K562 (cell line): ENCODE data around the gene APOA1. TPM values are rescaled to one million over a fixed set of nuclear protein-coding genes. Genes with fewer than 3 reads are reported as not detected.

Experiments used
- CCNT2 ChIP-seq: IDR thresholded peaks from 2 replicates; pipeline ENCODE4 v1.6.1; 2011; ENCODE audit warnings: borderline replicate concordance, low read depth, mild to moderate bottlenecking, moderate library complexity, mixed read lengths, low read length; ENCODE audit not compliant: insufficient read length; ENCODE audit errors: extremely low read depth
- E2F1 ChIP-seq: sonication (generic); formaldehyde crosslinking; IDR thresholded peaks from 2 replicates; pipeline ENCODE4 v1.8.1; 2023; ENCODE audit warnings: mild to moderate bottlenecking, missing genetic modification reagents, moderate library complexity
- ELF4 ChIP-seq: fragments of 450-650 bp; formaldehyde crosslinking; IDR thresholded peaks from 2 replicates; pipeline ENCODE4 v1.4.0; 2022; ENCODE audit warnings: missing genetic modification characterization
- ID3 ChIP-seq, 2 experiments: fragments of 250-450 bp in 1 of 2; fragments of 450-650 bp in 1 of 2; sonication (Bioruptor Pico) in 1 of 2; IDR thresholded peaks; 2 replicates each; pipeline versions ENCODE4 v1.6.1 to v1.8.0; 2016 to 2021; ENCODE audit warnings: mild to moderate bottlenecking in 2 of 2, moderate library complexity in 2 of 2, missing compliant biosample characterization in 1 of 2, missing genetic modification characterization in 1 of 2
- MEIS2 ChIP-seq: fragments of 450-650 bp; IDR thresholded peaks from 2 replicates; pipeline ENCODE4 v1.6.1; 2014; ENCODE audit warnings: mild to moderate bottlenecking; ENCODE audit not compliant: partially characterized antibody
- PBX2 ChIP-seq, 2 experiments: IDR thresholded peaks in 1 of 2; conservative IDR thresholded peaks in 1 of 2; 2 replicates each; pipeline ENCODE4 v1.6.1; 2016; ENCODE audit warnings: low read depth in 2 of 2, mild to moderate bottlenecking in 1 of 2, missing compliant biosample characterization in 1 of 2, missing genetic modification characterization in 1 of 2, moderate library complexity in 1 of 2
- PRMT5 ChIP-seq: sonication (generic); formaldehyde crosslinking; IDR thresholded peaks from 2 replicates; pipeline ENCODE4 v1.5.0; 2020; ENCODE audit warnings: missing genetic modification reagents
- TEAD1 ChIP-seq, 2 experiments: fragments of 450-650 bp in 1 of 2; sonication (generic) in 1 of 2; formaldehyde crosslinking; IDR thresholded peaks; 2 replicates each; pipeline versions ENCODE4 v1.4.0 to v1.8.0; 2020 to 2022; ENCODE audit warnings: mild to moderate bottlenecking in 2 of 2, missing genetic modification reagents in 1 of 2
- U2AF2 ChIP-seq: fragments of 200-400 bp; formaldehyde crosslinking; optimal IDR thresholded peaks from 2 replicates; pipeline ENCODE3; 2017; ENCODE audit warnings: low read depth, mild to moderate bottlenecking, low read length
- ZNF184 ChIP-seq: sonication (generic); formaldehyde crosslinking; IDR thresholded peaks from 2 replicates; pipeline ENCODE4 v1.5.0; 2020; ENCODE audit warnings: missing genetic modification reagents
- polyA plus RNA-seq, 8 experiments: library from polyadenylated mRNA; depleted of rRNA in 4 of 8; stranded (reverse) in 5 of 8; unstranded in 3 of 8; fragments of >200 nt; fragmentation: Nextera tagmentation in 2 of 8; fragmentation: Illumina TruSeq in 1 of 8; extraction: Ambion mirVana in 2 of 8; extraction: Trizol in 1 of 8; gene quantifications; 2 replicates each; pipeline versions ENCODE4 v1.2.1 to v1.2.3, GENCODE V29; 2011 to 2014; ENCODE audit warnings: inconsistent platforms in 1 of 8, missing spikeins in 1 of 8
- total RNA-seq, 7 experiments: library from RNA; depleted of rRNA in 6 of 7; stranded (reverse); fragments of >200 nt in 6 of 7; fragmentation: Illumina TruSeq in 2 of 7; extraction: Trizol in 2 of 7; gene quantifications; 2 replicates each; pipeline versions ENCODE4 v1.2.1 to v1.2.3, GENCODE V29; 2011 to 2021; ENCODE audit warnings: low replicate concordance in 1 of 7
- TF ChIP-seq, protein P1 (sequence below): fragments of 250-450 bp; sonication (Bioruptor Pico); IDR thresholded peaks from 2 replicates; pipeline ENCODE4 v1.9.0; 2021; ENCODE audit warnings: mild to moderate bottlenecking, inconsistent platforms
- TF ChIP-seq, protein P2 (sequence below): fragments of 250-450 bp; sonication (Bioruptor Pico); IDR thresholded peaks from 2 replicates; pipeline ENCODE4 v1.5.0; 2021; ENCODE audit warnings: mild to moderate bottlenecking, moderate library complexity

APOA1 gene
- total and polyA plus RNA-seq, 9 of the 15 experiments (the other 6 are each of a cell fraction or from before 2014, with no cell fraction given) = 1.8 TPM; not detected in 8

GRCh38 chr11:116852261-116853031, 15.0 kb upstream of the APOA1 start (continued):
- TF ChIP-seq TEAD1 (CRISPR knock-in tag; IDR thresholded peaks at IDR 0.05) (no peak), PBX2 (CRISPR knock-in tag; IDR thresholded peaks at IDR 0.05; ENCODE audit: low read depth) (no peak), PBX2 (tag; conservative IDR thresholded peaks at IDR 0.05; ENCODE audit: low read depth) (peak; percentile 67), ID3 (CRISPR knock-in tag; IDR thresholded peaks at IDR 0.05) (no peak), ID3 (tag; IDR thresholded peaks at IDR 0.05) (no peak), CCNT2 (no peak), PRMT5 (CRISPR knock-in tag) (no peak), MEIS2 (peak; percentile 57), U2AF2 (no peak), ELF4 (CRISPR knock-in tag) (no peak), E2F1 (CRISPR knock-in tag) (no peak), ZNF184 (no peak)
- TF ChIP-seq, protein P1, sequence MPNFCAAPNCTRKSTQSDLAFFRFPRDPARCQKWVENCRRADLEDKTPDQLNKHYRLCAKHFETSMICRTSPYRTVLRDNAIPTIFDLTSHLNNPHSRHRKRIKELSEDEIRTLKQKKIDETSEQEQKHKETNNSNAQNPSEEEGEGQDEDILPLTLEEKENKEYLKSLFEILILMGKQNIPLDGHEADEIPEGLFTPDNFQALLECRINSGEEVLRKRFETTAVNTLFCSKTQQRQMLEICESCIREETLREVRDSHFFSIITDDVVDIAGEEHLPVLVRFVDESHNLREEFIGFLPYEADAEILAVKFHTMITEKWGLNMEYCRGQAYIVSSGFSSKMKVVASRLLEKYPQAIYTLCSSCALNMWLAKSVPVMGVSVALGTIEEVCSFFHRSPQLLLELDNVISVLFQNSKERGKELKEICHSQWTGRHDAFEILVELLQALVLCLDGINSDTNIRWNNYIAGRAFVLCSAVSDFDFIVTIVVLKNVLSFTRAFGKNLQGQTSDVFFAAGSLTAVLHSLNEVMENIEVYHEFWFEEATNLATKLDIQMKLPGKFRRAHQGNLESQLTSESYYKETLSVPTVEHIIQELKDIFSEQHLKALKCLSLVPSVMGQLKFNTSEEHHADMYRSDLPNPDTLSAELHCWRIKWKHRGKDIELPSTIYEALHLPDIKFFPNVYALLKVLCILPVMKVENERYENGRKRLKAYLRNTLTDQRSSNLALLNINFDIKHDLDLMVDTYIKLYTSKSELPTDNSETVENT (CRISPR knock-in tag) = no peak
- TF ChIP-seq, protein P2, sequence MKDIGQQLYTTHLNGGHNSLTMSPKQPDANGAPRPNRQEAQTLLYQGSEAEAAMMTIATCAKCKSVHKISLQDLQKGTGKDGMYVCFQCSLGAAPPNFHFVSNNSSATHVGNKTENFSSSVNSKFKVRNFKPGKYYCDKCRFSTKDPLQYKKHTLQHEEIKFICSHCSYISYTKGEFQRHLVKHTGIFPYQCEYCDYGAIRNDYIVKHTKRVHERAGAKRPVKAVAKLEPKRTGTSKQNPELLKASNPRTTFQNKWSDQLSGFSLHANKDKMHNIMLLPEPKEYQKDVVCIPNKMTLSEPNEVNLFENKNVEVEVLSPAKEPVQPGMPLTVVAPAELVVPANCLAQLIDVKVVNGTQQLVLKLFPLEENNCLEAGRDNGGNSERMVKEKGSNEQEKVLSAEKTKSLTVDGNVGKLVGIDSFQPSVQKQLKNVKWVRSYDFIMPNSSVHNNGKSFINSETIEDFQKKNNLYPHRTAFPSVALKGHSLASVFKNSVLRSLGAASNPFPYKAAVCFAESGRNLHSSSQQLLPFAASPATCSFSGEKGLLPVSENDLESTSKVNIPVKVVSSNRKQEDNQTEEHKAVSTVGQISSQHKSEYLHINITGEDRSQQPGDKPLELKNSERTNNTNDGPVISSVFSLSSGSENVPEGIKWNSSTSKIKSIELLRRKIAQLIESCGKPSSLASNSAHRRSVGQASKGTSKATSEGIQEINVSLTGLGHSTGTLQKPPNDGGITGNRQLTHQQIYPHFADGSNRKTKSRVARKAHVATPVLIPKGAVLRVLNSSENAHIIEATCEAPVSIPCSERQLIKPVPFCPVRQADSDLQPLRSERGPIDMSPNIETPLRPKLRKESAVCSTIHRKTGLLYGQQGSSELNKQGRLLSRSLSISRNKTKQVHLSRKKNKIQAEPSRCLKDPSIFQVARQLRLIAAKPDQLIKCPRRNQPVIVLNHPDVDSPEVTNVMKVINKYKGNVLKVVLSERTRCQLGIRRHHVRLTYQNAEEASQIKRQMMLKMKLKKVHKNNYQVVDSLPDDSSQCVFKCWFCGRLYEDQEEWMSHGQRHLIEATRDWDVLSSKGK = no peak
